ENCODE results near the gene SMIM5.

DNA sequence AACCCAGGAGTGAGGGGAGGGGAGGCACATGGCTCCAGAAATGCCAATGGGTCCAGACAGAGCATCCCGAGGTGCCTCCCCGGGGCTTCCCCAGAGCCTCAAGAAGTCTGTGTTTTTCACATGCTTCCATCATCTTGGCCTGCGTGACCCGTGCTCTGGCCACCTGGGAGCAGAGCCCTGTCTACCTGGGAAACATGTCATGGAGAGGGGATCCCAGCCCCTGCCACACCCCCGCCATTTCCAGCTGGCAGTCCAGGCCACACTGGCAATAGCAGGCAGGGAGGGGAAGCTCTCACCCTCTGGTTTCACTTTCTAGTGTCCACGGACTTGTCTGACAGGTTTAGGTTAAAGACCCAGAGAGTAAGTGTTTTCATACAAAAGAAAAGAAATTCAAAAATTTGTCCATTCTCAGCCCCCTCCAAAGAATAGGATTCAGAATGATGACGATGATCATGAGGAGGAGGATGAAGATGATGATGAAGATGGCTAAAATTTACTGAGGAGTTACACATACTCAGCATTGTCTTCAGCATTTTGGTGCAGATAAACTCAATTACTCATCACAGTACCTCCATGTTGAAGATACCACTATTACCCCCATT is 9.0 kb downstream of the SMIM5 start:
- TF ChIP-seq, protein P1, sequence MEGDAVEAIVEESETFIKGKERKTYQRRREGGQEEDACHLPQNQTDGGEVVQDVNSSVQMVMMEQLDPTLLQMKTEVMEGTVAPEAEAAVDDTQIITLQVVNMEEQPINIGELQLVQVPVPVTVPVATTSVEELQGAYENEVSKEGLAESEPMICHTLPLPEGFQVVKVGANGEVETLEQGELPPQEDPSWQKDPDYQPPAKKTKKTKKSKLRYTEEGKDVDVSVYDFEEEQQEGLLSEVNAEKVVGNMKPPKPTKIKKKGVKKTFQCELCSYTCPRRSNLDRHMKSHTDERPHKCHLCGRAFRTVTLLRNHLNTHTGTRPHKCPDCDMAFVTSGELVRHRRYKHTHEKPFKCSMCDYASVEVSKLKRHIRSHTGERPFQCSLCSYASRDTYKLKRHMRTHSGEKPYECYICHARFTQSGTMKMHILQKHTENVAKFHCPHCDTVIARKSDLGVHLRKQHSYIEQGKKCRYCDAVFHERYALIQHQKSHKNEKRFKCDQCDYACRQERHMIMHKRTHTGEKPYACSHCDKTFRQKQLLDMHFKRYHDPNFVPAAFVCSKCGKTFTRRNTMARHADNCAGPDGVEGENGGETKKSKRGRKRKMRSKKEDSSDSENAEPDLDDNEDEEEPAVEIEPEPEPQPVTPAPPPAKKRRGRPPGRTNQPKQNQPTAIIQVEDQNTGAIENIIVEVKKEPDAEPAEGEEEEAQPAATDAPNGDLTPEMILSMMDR (IDR thresholded peaks at IDR 0.05): no peak
- no peak for TF ChIP-seq EZH2 (IDR thresholded peaks at IDR 0.05)

Data from neural progenitor cell (in vitro differentiated cells).